Measurements from ENCODE around the gene CNIH4.

DNA sequence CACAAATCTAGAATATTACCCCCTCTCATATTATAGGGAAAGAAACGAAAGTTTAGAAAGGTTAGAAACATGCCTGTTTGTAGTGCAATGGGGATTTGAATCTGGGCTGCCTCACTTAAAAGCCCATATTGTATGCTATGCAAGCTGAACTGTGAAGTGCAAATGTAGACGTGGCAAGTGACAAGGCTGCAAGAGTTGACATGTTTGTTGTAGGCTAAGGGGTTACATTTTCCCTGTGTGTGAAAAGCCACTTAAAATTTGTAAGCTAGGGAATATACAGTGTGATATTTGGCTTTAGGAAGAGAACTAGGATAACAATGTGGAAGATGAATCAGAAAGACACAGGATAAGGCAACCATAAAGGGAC is 48.9 kb downstream of the CNIH4 start:
- TF ChIP-seq, protein P1, sequence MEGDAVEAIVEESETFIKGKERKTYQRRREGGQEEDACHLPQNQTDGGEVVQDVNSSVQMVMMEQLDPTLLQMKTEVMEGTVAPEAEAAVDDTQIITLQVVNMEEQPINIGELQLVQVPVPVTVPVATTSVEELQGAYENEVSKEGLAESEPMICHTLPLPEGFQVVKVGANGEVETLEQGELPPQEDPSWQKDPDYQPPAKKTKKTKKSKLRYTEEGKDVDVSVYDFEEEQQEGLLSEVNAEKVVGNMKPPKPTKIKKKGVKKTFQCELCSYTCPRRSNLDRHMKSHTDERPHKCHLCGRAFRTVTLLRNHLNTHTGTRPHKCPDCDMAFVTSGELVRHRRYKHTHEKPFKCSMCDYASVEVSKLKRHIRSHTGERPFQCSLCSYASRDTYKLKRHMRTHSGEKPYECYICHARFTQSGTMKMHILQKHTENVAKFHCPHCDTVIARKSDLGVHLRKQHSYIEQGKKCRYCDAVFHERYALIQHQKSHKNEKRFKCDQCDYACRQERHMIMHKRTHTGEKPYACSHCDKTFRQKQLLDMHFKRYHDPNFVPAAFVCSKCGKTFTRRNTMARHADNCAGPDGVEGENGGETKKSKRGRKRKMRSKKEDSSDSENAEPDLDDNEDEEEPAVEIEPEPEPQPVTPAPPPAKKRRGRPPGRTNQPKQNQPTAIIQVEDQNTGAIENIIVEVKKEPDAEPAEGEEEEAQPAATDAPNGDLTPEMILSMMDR (conservative IDR thresholded peaks at IDR 0.05; ENCODE audit: low read depth, low read length): no peak
- TF ChIP-seq POLR2A (IDR thresholded peaks at IDR 0.05; ENCODE audit: low read depth, low read length): no peak
- TF ChIP-seq CHD1 (IDR thresholded peaks at IDR 0.05; ENCODE audit: low read depth, low read length): no peak
- no peak for TF ChIP-seq MAZ (IDR thresholded peaks at IDR 0.05; ENCODE audit: borderline replicate concordance, low read depth, low read length)
- no peak for TF ChIP-seq RAD21 (IDR thresholded peaks at IDR 0.05; ENCODE audit: low read length)
- TF ChIP-seq MXI1 (IDR thresholded peaks at IDR 0.05; ENCODE audit: borderline replicate concordance, low read depth, low read length): no peak
- no peak for TF ChIP-seq CEBPB (IDR thresholded peaks at IDR 0.05; ENCODE audit: low read depth, low read length)
- no peak for TF ChIP-seq RFX5 (IDR thresholded peaks at IDR 0.05; ENCODE audit: low read depth, low read length)
- TF ChIP-seq, protein P2, sequence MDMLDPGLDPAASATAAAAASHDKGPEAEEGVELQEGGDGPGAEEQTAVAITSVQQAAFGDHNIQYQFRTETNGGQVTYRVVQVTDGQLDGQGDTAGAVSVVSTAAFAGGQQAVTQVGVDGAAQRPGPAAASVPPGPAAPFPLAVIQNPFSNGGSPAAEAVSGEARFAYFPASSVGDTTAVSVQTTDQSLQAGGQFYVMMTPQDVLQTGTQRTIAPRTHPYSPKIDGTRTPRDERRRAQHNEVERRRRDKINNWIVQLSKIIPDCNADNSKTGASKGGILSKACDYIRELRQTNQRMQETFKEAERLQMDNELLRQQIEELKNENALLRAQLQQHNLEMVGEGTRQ (IDR thresholded peaks at IDR 0.05; ENCODE audit: low read depth, low read length): no peak
